Smooth muscle cell of the brain vasculature (primary cell): Measurements from ENCODE around the gene ETF1.

Experiments used
- DNase-seq: peaks from one replicate; pipeline ENCODE4 v3.0.0-alpha.2; 2012; ENCODE audit warnings: low read depth, low spot score

Gene ETF1

GRCh38 chr5:138542956-138543729 is at the start of gene ETF1:
Gene ETF1 (minus strand): TSS chr5:138543236. CDS start chr5:138542918, 318 bp downstream.
- peak; percentile 99 for DNase-seq

GRCh38 chr5:138588013-138588788 is 45.2 kb upstream of the ETF1 start:
- DNase-seq: no peak

- no peak for DNase-seq
Measured at GRCh38 chr5:138585157-138585556, 42.1 kb upstream of the ETF1 start.

GRCh38 chr5:138583984-138584637 is 41.1 kb upstream of the ETF1 start:
- no peak for DNase-seq

GRCh38 chr5:138582959-138583358 is 39.9 kb upstream of the ETF1 start:
- no peak for DNase-seq

GRCh38 chr5:138580777-138581176 is 37.7 kb upstream of the ETF1 start:
- no peak for DNase-seq

- DNase-seq: no peak
Measured at GRCh38 chr5:138580001-138580400, 37.0 kb upstream of the ETF1 start.

- DNase-seq: no peak
Measured at GRCh38 chr5:138579517-138579863, 36.5 kb upstream of the ETF1 start.

GRCh38 chr5:138577452-138577851 is 34.4 kb upstream of the ETF1 start:
- DNase-seq: no peak

- peak; percentile 99 for DNase-seq
Measured at GRCh38 chr5:138575194-138576015, 32.4 kb upstream of the ETF1 start, which contains the start of gene HSPA9. Gene HSPA9 (minus strand): TSS chr5:138575401. CDS start chr5:138575318, 83 bp downstream.

- no peak for DNase-seq
Measured at GRCh38 chr5:138574744-138575193, 31.7 kb upstream of the ETF1 start.

- no peak for DNase-seq
Measured at GRCh38 chr5:138573949-138574670, 31.1 kb upstream of the ETF1 start.

GRCh38 chr5:138573223-138573622 is 30.2 kb upstream of the ETF1 start:
- no peak for DNase-seq

- no peak for DNase-seq
Measured at GRCh38 chr5:138570871-138571270, 27.8 kb upstream of the ETF1 start.

GRCh38 chr5:138569782-138570181 is 26.7 kb upstream of the ETF1 start:
- DNase-seq: no peak

GRCh38 chr5:138568061-138568824 is 25.2 kb upstream of the ETF1 start:
- no peak for DNase-seq

GRCh38 chr5:138566792-138567191 is 23.8 kb upstream of the ETF1 start:
- no peak for DNase-seq

GRCh38 chr5:138565100-138565821 is 22.2 kb upstream of the ETF1 start:
- no peak for DNase-seq

GRCh38 chr5:138564242-138564641 is 21.2 kb upstream of the ETF1 start:
- DNase-seq: no peak
